Smooth muscle cell (in vitro differentiated cells): ENCODE data around the gene PARVA. TPM values are rescaled to one million over a fixed set of nuclear protein-coding genes. Genes with fewer than 3 reads are reported as not detected.

Source experiments
- DNase-seq: peaks from one replicate; lab custom pipeline; 2025; ENCODE audit not compliant: unreplicated experiment; lab: John Stamatoyannopoulos, UW
- H2AFZ ChIP-seq: fragments of 200-600 bp; sonication (generic); 2 replicates; pipeline ENCODE4 v1.6.0; 2016; ENCODE audit warnings: antibody characterized with exemption, low read depth, mild to moderate bottlenecking
- H3F3A ChIP-seq: fragments of 200-600 bp; sonication (generic); 2 replicates; pipeline ENCODE4 v1.6.0; 2017; ENCODE audit warnings: antibody characterized with exemption, low read depth
- H3K27ac ChIP-seq: fragments of 200-600 bp; sonication (generic); 2 replicates; pipeline ENCODE4 v1.5.1; 2016; ENCODE audit warnings: low read depth, mild to moderate bottlenecking
- H3K27me3 ChIP-seq: fragments of 200-600 bp; sonication (generic); 2 replicates; pipeline ENCODE4 v1.6.1; 2016; ENCODE audit warnings: low read depth, mild to moderate bottlenecking
- H3K36me3 ChIP-seq: fragments of 200-600 bp; sonication (generic); 2 replicates; pipeline ENCODE4 v1.5.1; 2016; ENCODE audit warnings: low read depth
- H3K4me1 ChIP-seq: fragments of 200-600 bp; sonication (generic); 2 replicates; pipeline ENCODE4 v1.5.1; 2016; ENCODE audit warnings: low read depth
- H3K4me2 ChIP-seq: fragments of 200-600 bp; sonication (generic); 2 replicates; pipeline ENCODE4 v1.6.0; 2016; ENCODE audit warnings: mild to moderate bottlenecking
- H3K4me3 ChIP-seq: fragments of 200-600 bp; sonication (generic); 2 replicates; pipeline ENCODE4 v1.5.1; 2016; ENCODE audit warnings: mild to moderate bottlenecking
- H3K79me2 ChIP-seq: fragments of 200-600 bp; sonication (generic); 2 replicates; pipeline ENCODE4 v1.6.0; 2016; ENCODE audit warnings: low read depth, mild to moderate bottlenecking
- H3K9ac ChIP-seq: fragments of 200-600 bp; sonication (generic); 2 replicates; pipeline ENCODE4 v1.6.0; 2016; ENCODE audit warnings: low read depth
- H3K9me3 ChIP-seq: fragments of 200-600 bp; sonication (generic); replicated peaks from 2 replicates; pipeline ENCODE4 v1.5.1; 2016; ENCODE audit warnings: low read depth
- H4K20me1 ChIP-seq: fragments of 200-600 bp; sonication (generic); 2 replicates; pipeline ENCODE4 v1.6.0; 2016; ENCODE audit warnings: low read depth
- CTCF ChIP-seq: fragments of 200-600 bp; sonication (generic); IDR thresholded peaks from 2 replicates; pipeline ENCODE4 v1.5.1; 2017; ENCODE audit warnings: borderline replicate concordance, mild to moderate bottlenecking, antibody characterized with exemption; ENCODE audit not compliant: insufficient read depth, poor library complexity, severe bottlenecking
- WGBS: methylation state at CpG from one replicate; pipeline ENCODE4 v1.1.7; 2016; ENCODE audit warnings: low lambda C conversion rate; 5-methylcytosine and 5-hydroxymethylcytosine counted together
- polyA plus RNA-seq: library from polyadenylated mRNA; unstranded; fragments of >200 nt; fragmentation: Nextera tagmentation; extraction: Ambion mirVana; gene quantifications from 2 replicates; pipeline ENCODE4 v1.2.1, GENCODE V29; 2016
- total RNA-seq: library from RNA; depleted of rRNA; stranded (reverse); fragments of >200 nt; gene quantifications from 2 replicates; pipeline ENCODE4 v1.2.3, GENCODE V29; 2014

Gene PARVA
- total and polyA plus RNA-seq, 2 experiments from 2014 or later, result 73.9 to 99.4 TPM

DNA sequence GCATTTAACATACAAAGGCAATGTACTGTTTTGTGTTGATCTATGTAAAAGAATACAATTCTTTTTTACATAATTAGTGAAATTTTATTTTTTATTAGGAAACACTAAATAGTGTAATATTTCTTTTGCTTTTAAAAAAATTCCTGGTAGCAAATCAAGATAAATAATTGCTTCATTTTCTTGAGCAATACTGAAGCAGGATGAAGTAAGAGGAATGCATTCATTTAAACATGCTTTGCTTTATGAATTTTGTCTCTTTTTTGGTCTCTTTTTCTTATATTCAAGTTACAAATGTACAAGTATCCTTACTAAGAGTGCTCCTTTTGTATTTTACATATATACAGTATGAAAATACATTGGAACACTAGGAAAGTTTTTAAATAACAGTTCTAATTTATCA lies 152.4 kb downstream of the PARVA start:
- H3K27me3 ChIP-seq, result no peaks in the 10 kb centered on the region
- no peak for DNase-seq
- H3K9me3 ChIP-seq, result no peaks in the 10 kb centered on the region
- peak overlapping the region; percentile 39 for H3K4me2 ChIP-seq
- H3K36me3 ChIP-seq, result peaks cover 8% of the 10 kb centered on the region
- no peak overlapping the region for H3K9ac ChIP-seq
- H4K20me1 ChIP-seq, result no peaks in the 10 kb centered on the region
- no peak for TF ChIP-seq CTCF
- peak overlapping the region; percentile 46 for H3K27ac ChIP-seq
- H3K4me3 ChIP-seq, result no peak overlapping the region
- H3K79me2 ChIP-seq, result no peaks in the 10 kb centered on the region
- no peak overlapping the region for H2AFZ ChIP-seq
- peaks cover 16% of the 10 kb centered on the region for H3K4me1 ChIP-seq
- H3F3A ChIP-seq, result peaks cover 24% of the 10 kb centered on the region

DNA sequence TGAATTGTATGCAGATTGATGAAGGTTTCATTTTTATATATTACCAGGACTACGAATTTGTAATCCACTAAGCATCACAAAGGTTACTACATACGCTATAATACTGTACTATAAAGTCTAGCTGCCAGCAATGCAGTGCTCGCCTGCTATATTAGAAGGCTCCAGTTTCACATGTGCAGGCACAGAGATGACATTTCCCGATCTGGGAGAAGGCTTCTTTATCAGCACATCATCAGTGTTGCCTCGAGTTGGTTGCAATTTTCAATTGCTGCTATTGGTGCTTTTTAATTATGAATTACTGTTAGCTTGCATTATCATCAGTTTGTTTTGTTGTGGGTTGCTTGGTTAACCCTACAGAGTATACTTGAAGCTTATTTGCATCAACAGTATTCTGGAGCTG lies 153.6 kb downstream of the PARVA start:
- H3K36me3 ChIP-seq, result peaks cover 8% of the 10 kb centered on the region
- no peak overlapping the region for H3K9ac ChIP-seq
- no peaks in the 10 kb centered on the region for H3K9me3 ChIP-seq
- no peaks in the 10 kb centered on the region for H4K20me1 ChIP-seq
- H3K27me3 ChIP-seq, result no peaks in the 10 kb centered on the region
- peaks cover 19% of the 10 kb centered on the region for H3F3A ChIP-seq
- H3K4me1 ChIP-seq, result peaks cover 16% of the 10 kb centered on the region
- no peak overlapping the region for H2AFZ ChIP-seq
- no peak for TF ChIP-seq CTCF
- H3K79me2 ChIP-seq, result no peaks in the 10 kb centered on the region
- no peak for DNase-seq
- no peak overlapping the region for H3K27ac ChIP-seq
- no peak overlapping the region for H3K4me3 ChIP-seq
- H3K4me2 ChIP-seq, result no peak overlapping the region
- 88% methylated on average over 5 of the region's 5 CpGs for WGBS

- H4K20me1 ChIP-seq, result no peaks in the 10 kb centered on the region
- peaks cover 19% of the 10 kb centered on the region for H3F3A ChIP-seq
- peak overlapping the region; percentile 38 for H3K27ac ChIP-seq
- H3K9ac ChIP-seq, result no peak overlapping the region
- TF ChIP-seq CTCF, result no peak
- H3K9me3 ChIP-seq, result no peaks in the 10 kb centered on the region
- no peak for DNase-seq
- H3K4me3 ChIP-seq, result no peak overlapping the region
- no peak overlapping the region for H2AFZ ChIP-seq
- peak overlapping the region; percentile 6 for H3K4me2 ChIP-seq
- H3K36me3 ChIP-seq, result peaks cover 8% of the 10 kb centered on the region
- no peaks in the 10 kb centered on the region for H3K79me2 ChIP-seq
- no peaks in the 10 kb centered on the region for H3K27me3 ChIP-seq
- H3K4me1 ChIP-seq, result peaks cover 16% of the 10 kb centered on the region
- 77% methylated on average over 3 of the region's 3 CpGs for WGBS
Observed at GRCh38 chr11:12531681-12532080, 154.3 kb downstream of the PARVA start.

GRCh38 chr11:12532580-12532979 lies 155.2 kb downstream of the PARVA start:
- Histone ChIP-seq H3K79me2 (no peaks in the 10 kb centered on the region), H3K9ac (no peak overlapping the region), H3K4me3 (no peak overlapping the region), H3K27ac (no peak overlapping the region), H3K9me3 (no peaks in the 10 kb centered on the region), H4K20me1 (no peaks in the 10 kb centered on the region), H3K36me3 (peaks cover 8% of the 10 kb centered on the region), H3F3A (peaks cover 19% of the 10 kb centered on the region), H2AFZ (no peak overlapping the region), H3K4me2 (no peak overlapping the region), H3K4me1 (peaks cover 16% of the 10 kb centered on the region), H3K27me3 (no peaks in the 10 kb centered on the region)
- no peak for DNase-seq
- WGBS, result 94% methylated on average over 14 of the region's 14 CpGs
- TF ChIP-seq CTCF, result no peak
